KOPT-K1 (cell line): ENCODE data around the gene BDKRB1.
"Not testable (repeated sequence)": the region's sequence is repeated elsewhere in the genome, so short reads cannot be mapped to it uniquely, and the experiment has no call there.

Source experiments
- H3K27ac ChIP-seq: fragments of 200-600 bp; sonication (generic); 2 replicates; pipeline ENCODE4 v1.5.1; 2016; ENCODE audit warnings: antibody characterized with exemption, mild to moderate bottlenecking, low read depth, low read length; ENCODE audit not compliant: poor library complexity, severe bottlenecking
- H3K36me3 ChIP-seq: fragments of 200-600 bp; sonication (generic); 2 replicates; pipeline ENCODE4 v1.5.1; 2017; ENCODE audit warnings: antibody characterized with exemption, mild to moderate bottlenecking, low read length, moderate library complexity; ENCODE audit not compliant: insufficient read depth
- H3K9me3 ChIP-seq: fragments of 200-600 bp; sonication (generic); 2 replicates; pipeline ENCODE4 v1.5.1; 2017; ENCODE audit warnings: antibody characterized with exemption, low read length, mild to moderate bottlenecking; ENCODE audit not compliant: insufficient read depth, poor library complexity, severe bottlenecking

BDKRB1 gene

DNA sequence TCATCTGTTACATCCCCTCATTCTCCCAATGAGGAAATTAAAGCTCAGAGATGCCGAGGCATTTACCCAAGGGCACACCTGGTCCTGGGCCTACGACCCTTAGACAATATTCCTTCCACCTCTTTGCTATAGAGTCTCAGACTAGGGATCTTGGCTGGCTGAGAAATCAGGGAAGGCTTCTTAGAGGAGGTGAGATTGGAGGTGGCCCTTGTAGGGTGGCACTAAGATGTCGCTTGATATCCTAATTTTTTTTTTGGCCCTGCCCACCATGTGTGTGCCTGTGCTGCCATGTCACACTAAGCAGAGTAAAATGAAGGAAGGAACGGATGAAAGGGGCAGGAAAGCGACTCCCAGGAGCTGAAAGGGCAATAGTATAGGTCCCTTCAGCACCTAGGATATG is 30.8 kb upstream of the BDKRB1 start:
- no peaks in the 10 kb centered on the region for H3K36me3 ChIP-seq
- no peak overlapping the region for H3K27ac ChIP-seq
- H3K9me3 ChIP-seq = peaks cover 9% of the 10 kb centered on the region

DNA sequence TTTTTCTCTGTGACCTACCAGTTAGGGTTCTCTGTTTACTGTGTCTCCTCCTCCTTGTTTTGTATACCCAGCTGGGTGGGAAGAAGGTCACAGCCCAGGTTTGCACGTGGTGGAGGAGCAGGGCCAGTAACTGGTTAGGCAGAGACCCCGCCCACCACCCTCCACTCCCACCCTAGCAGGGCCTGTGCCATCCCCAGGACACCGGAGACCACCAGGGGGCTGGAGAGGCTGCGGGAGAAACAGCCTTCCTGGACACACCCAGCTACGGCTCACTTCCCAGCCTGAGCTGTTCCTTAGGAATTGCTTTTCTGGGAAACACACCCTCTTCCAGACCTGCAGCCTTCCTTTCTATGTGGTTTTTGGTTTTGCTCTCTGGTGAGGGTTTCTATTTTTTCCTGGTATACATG is 30.3 kb upstream of the BDKRB1 start:
- Histone ChIP-seq H3K27ac (no peak overlapping the region), H3K36me3 (no peaks in the 10 kb centered on the region), H3K9me3 (peaks cover 9% of the 10 kb centered on the region)

DNA sequence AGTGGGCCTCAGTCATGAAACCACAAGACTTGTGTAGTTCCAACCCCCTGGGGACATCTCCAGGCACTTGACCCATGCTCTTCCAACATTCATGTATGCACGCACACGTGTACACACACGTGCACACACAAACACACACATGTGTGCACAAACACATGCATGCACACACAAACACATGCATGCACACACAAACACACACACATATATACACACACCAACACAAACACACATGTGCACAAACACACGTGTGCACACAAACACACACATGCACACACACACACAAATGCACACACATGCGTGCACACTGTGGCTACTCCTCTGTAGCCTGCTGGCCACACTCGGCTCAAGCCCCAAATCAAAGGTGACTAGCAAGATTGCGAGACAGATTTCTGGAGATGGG is 28.6 kb upstream of the BDKRB1 start:
- peaks cover 9% of the 10 kb centered on the region for H3K9me3 ChIP-seq
- no peak overlapping the region for H3K27ac ChIP-seq
- H3K36me3 ChIP-seq = no peaks in the 10 kb centered on the region

DNA sequence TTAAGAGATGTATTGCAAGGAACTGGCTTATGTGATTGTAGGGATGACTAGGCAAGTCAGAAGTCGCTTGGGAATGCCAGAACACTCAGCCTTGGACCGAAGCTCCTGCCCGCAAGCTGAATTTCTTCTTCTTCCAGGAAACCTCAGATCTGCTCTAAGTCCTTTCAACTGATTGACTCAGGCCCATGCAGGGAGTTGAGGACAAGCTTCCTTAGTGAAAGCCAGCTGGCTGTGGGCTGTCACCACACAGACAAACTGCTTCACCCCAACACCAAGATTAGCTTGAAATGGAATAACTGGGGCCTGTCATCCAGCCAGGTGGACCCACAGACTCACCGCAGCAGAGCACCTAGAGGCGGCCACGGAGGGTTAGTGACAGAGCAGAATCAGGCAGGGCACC is 26.7 kb upstream of the BDKRB1 start:
- H3K9me3 ChIP-seq = peaks cover 9% of the 10 kb centered on the region

DNA sequence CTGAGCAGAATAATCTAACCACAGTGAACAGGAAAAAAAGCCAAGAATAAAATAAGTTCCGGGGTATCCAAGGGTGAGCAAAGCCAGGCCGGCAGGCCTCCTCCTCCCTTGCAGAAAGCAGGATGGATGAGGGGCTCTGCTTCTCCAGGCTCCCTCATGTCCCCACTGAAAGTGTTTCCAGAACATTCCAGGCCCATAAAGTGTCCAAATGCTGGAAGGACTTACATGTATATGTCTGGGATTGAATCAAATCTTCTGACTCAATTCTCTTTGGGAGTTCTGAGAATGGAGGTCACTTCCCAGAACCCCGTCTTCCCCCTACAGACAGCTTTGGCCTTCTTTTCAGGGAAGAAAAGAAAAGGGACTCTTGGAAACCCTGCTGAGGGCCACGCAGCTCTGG is 25.0 kb upstream of the BDKRB1 start:
- Histone ChIP-seq H3K27ac (no peak overlapping the region), H3K9me3 (peaks cover 9% of the 10 kb centered on the region), H3K36me3 (no peaks in the 10 kb centered on the region)

More for the DNA sequence above, 26.7 kb upstream of the BDKRB1 start:
- Histone ChIP-seq H3K27ac (no peak overlapping the region), H3K36me3 (no peaks in the 10 kb centered on the region)

DNA sequence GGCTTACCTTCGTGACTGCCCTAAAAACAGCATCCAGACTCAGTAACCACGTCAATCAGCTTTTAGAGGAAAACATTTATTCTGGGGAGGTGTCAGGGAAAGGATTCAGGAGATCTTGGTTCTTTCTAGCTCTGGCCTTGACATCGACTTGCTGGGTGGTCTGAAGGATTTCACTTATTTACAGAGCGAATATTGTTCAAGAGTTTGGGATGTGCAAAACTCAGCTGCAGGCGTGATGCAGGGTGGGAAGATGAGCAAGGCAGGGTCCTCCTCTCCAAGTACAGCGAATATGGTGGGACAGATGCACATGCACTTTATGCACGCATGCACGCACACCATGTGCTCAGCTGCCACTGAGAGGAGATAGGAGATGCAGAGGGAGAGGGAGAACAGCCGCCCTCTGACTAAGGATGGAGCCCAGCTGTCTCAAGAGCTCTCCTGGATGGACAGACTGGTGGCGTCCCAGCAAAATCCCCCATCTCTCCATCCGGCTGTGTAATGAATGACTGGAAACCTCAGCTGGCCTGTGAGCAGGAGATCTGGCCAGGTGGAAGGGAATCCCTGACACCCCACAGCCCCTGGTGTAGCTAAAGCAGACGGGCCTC is 24.4 kb upstream of the BDKRB1 start:
- H3K27ac ChIP-seq = no peak overlapping the region
- H3K36me3 ChIP-seq = no peaks in the 10 kb centered on the region
- H3K9me3 ChIP-seq = peaks cover 9% of the 10 kb centered on the region

DNA sequence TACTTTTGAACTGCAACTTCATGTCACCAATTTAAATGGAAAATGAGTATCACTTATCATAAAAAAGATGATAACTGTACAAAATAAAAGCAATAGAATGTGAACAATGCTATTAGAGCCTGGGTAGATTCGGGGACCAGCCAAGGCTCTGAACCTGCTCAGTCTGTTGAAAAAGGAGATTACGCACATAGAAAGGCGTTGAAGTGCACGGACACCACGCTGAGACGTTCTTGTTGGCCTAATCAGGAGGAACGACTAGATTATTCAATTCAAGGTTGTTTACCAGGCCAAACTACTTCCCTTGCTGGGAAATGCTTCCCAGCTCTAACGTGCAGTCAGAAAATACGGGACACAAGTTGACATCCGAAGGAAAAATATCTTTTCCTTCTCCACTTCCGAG is 23.5 kb upstream of the BDKRB1 start:
- Histone ChIP-seq H3K27ac (no peak overlapping the region), H3K9me3 (peaks cover 9% of the 10 kb centered on the region), H3K36me3 (no peaks in the 10 kb centered on the region)

DNA sequence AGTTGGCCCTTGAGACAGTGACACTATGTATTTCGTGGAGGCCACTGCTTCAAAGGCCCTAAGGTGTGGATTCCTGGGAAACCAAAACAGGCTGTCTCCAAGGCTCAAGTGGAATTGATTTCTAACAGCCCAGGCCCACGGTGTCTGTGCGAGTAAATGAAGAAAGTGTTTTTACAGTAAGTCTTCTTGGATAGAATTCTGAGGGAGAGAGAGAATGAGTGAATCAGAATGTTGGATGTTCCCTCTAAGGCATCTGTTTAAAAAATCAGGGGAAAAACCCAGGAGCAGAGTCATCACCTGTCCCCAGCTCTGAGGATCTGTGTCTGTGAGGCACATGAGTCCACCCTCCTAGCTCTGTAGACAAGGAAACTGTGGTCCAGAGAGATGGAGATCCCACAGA is 22.3 kb upstream of the BDKRB1 start:
- H3K36me3 ChIP-seq = no peaks in the 10 kb centered on the region
- peaks cover 2% of the 10 kb centered on the region for H3K9me3 ChIP-seq
- no peak overlapping the region for H3K27ac ChIP-seq

DNA sequence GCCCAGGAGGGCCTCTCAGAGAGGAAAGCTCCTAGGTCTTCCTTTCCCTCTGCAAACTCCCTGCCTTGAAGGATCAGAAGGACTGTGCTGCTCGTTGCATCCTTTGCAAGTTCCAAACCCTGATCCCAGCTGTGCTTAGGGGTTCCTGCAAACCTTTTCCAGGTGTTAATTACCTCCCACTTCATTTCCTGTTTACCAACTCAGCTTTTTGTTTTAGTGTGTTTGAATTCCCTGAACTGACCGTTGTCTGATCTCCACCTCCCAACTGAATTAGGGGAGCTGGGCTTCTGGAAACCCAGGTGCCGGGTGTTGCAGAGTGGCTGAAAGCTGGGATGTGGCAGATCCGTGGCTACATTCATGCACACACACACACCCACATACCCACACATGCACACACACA is 20.6 kb upstream of the BDKRB1 start:
- H3K9me3 ChIP-seq = no peaks in the 10 kb centered on the region
- no peak overlapping the region for H3K27ac ChIP-seq
- H3K36me3 ChIP-seq = no peaks in the 10 kb centered on the region

DNA sequence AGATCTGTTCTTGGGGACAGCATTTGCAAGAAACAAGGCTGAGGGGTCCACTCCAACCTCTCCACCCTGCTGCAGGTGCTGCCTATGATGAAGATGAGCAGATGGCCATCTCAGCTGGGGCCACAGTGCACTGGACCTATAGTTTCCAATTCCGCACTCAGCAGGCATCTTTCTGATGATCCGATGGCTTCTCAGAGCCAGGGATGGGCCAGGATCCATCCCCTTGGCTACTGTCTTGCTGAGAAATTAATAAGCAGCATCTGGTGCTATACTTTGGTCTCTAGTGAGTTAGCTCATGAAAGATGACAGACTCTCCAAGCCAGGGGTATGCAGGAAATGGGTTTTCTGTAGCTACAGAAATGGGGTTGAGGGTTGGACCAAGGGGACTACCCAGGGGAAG is 18.4 kb upstream of the BDKRB1 start:
- H3K9me3 ChIP-seq = no peaks in the 10 kb centered on the region
- no peak overlapping the region for H3K27ac ChIP-seq
- H3K36me3 ChIP-seq = no peaks in the 10 kb centered on the region

DNA sequence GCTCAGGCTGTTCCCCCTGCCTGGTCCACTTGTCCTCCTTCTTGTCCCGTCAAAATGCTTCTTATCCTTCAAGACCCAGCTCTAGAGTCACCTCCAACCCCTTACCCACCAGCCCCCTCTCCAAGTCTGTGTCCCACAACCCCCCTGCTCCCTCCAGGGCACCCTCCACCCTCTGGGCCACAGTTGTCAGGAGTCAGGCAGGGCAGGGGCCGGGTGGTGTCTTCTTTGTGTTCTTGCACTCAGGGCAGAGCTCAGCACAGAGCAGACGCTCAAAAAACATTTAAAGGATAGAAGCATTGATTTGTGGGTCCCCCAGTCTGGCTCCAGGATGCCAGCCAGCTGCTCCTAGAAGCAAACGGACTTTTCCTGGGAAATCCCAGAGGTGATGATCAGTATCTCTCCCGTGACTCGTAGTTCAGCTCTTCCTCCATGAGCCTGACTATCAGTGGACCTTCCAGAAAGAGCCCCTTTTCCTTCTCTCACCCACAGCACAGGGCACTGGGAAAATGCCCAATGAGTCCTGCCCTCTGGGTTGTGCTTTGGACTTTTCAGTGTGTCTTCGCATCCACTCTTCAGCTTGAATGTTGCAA is 17.2 kb upstream of the BDKRB1 start:
- Histone ChIP-seq H3K36me3 (no peaks in the 10 kb centered on the region), H3K27ac (no peak overlapping the region), H3K9me3 (no peaks in the 10 kb centered on the region)

DNA sequence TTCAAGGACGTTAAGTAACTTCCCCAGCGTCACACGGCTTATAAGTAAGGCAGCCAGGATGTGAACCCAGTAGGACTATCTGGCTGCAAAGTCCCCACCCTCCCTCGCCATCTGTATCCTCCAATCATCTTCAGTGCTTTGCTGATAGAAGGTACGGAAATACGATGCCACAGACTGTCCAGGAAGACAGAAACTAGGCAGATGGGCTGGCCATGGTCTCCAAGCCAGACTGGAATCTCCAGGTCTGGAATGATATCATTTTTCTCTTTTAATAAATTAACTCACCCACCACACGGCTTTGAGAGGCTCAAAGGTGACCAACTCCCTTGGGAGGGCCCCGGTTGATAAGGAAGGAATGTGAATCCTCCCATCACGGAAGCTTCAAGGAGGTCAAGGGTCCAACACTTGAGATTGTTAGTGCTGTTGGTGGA is 16.3 kb upstream of the BDKRB1 start:
- Histone ChIP-seq H3K27ac (no peak overlapping the region), H3K9me3 (no peaks in the 10 kb centered on the region), H3K36me3 (no peaks in the 10 kb centered on the region)

DNA sequence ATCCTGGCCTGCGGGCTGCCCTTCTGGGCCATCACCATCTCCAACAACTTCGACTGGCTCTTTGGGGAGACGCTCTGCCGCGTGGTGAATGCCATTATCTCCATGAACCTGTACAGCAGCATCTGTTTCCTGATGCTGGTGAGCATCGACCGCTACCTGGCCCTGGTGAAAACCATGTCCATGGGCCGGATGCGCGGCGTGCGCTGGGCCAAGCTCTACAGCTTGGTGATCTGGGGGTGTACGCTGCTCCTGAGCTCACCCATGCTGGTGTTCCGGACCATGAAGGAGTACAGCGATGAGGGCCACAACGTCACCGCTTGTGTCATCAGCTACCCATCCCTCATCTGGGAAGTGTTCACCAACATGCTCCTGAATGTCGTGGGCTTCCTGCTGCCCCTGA is 15.4 kb upstream of the BDKRB1 start:
- no peaks in the 10 kb centered on the region for H3K36me3 ChIP-seq
- no peaks in the 10 kb centered on the region for H3K9me3 ChIP-seq
- no peak overlapping the region for H3K27ac ChIP-seq

DNA sequence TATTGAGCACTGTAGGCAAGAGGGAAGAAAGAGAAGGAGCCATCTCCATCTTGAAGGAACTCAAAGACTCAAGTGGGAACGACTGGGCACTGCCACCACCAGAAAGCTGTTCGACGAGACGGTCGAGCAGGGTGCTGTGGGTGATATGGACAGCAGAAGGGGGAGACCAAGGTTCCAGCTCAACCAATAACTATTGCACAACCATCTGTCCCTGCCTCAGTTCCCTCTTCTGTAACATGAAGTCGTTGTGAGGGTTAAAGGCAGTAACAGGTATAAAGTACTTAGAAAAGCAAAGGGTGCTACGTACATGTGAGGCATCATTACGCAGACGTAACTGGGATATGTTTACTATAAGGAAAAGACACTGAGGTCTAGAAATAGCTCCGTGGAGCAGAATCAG is 13.9 kb upstream of the BDKRB1 start:
- Histone ChIP-seq H3K27ac (no peak overlapping the region), H3K9me3 (no peaks in the 10 kb centered on the region), H3K36me3 (no peaks in the 10 kb centered on the region)

DNA sequence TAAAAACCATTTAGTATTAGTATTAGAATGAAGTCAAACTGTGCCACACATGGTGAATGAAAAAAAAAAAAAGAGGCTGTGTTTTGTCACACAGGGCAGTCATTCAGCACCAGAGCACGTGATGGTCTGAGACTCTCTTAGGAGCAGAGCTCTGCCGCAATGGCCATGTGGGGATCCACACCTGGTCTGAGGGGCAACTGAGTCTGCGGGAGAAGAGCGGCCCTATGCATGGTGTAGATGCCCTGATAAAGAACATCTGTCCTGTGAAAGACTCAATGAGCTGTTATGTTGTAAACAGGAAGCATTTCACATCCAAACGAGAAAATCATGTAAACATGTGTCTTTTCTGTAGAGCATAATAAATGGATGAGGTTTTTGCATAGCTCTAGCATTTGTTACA is 12.2 kb upstream of the BDKRB1 start:
- H3K36me3 ChIP-seq = no peaks in the 10 kb centered on the region
- no peaks in the 10 kb centered on the region for H3K9me3 ChIP-seq
- H3K27ac ChIP-seq = no peak overlapping the region

DNA sequence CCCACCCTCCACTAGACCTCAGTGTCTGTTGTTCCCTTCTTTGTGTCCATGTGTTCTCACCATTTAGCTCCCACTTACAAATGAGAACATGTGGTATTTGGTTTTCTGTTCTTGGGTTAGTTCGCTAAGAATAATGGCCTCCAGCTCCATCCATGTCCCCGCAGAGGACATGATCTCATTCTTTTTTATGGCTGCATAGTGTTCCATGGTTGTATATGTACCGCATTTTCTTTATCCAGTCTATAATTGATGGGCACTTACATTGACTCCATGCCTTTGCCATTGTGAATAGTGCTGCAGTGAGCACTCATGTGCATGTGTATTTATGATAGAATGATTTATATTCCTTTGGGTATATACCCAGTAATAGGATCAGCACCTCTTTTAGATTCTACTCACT is 10.9 kb upstream of the BDKRB1 start:
- H3K27ac ChIP-seq, H3K36me3 ChIP-seq, H3K9me3 ChIP-seq: not testable (repeated sequence)
